RWPE1 (cell line): Measurements from ENCODE around the gene BRINP1.

Experiments used
- CTCF ChIA-PET: fragments of 350-600 bp; sonication (Branson Sonifier 250); formaldehyde crosslinking; extraction: SDS; loops from one replicate; lab custom pipeline; 2021; lab: Yijun Ruan, JAX
- POLR2A ChIA-PET: fragments of 400-600 bp; formaldehyde crosslinking; extraction: SDS; loops from one replicate; lab custom pipeline; 2020; ENCODE audit warnings: antibody characterized with exemption; ENCODE audit not compliant: low non-redundant PET; lab: Yijun Ruan, JAX
- DNase-seq: peaks from one replicate; pipeline ENCODE4 v3.0.0; 2012; ENCODE audit warnings: low spot score
- H3K27ac ChIP-seq: fragments of 450-650 bp; 2 replicates; pipeline ENCODE4 v1.5.1; 2017
- CTCF ChIP-seq: fragments of 450-650 bp; conservative IDR thresholded peaks from 2 replicates; pipeline ENCODE4 v1.5.1; 2017; ENCODE audit warnings: low read depth, mild to moderate bottlenecking

The BRINP1 gene

GRCh38 chr9:119224431-119224830 lies 144.8 kb downstream of the BRINP1 start:
- no peak for DNase-seq

GRCh38 chr9:119221276-119221675 lies 148.0 kb downstream of the BRINP1 start:
- no peak overlapping the region for H3K27ac ChIP-seq
- ChIA-PET POLR2A (no interaction called here), CTCF (no interaction called here)
- no peak for DNase-seq
- TF ChIP-seq CTCF: no peak

More at GRCh38 chr9:119224431-119224830, 144.8 kb downstream of the BRINP1 start:
- TF ChIP-seq CTCF: no peak
- POLR2A ChIA-PET: no interaction called here
- CTCF ChIA-PET: no interaction called here
- H3K27ac ChIP-seq: no peak overlapping the region

- H3K27ac ChIP-seq: no peak overlapping the region
- no peak for TF ChIP-seq CTCF
- POLR2A ChIA-PET: no interaction called here
- no peak for DNase-seq
- CTCF ChIA-PET: no interaction called here
Measured at GRCh38 chr9:119218293-119218692, 150.9 kb downstream of the BRINP1 start.

- DNase-seq: no peak
- POLR2A ChIA-PET: no interaction called here
- TF ChIP-seq CTCF: no peak
- CTCF ChIA-PET: no interaction called here
- no peak overlapping the region for H3K27ac ChIP-seq
Measured at GRCh38 chr9:119216651-119217331, 152.4 kb downstream of the BRINP1 start.

- CTCF ChIA-PET: no interaction called here
- no peak overlapping the region for H3K27ac ChIP-seq
- POLR2A ChIA-PET: no interaction called here
- no peak for TF ChIP-seq CTCF
- DNase-seq: no peak
Measured at GRCh38 chr9:119215651-119216050, 153.6 kb downstream of the BRINP1 start.

- POLR2A ChIA-PET: no interaction called here
- H3K27ac ChIP-seq: no peak overlapping the region
- CTCF ChIA-PET: no interaction called here
- DNase-seq: no peak
- TF ChIP-seq CTCF: no peak
Measured at GRCh38 chr9:119213471-119213870, 155.8 kb downstream of the BRINP1 start.
